ENCODE results near the gene PATL1. TPM values are rescaled to one million over a fixed set of nuclear protein-coding genes. Genes with fewer than 3 reads are reported as not detected.

The PATL1 gene
- total RNA-seq, 4 donors from 2014 or later, result 12.6 to 23.8 (median 15.2) TPM

DNA sequence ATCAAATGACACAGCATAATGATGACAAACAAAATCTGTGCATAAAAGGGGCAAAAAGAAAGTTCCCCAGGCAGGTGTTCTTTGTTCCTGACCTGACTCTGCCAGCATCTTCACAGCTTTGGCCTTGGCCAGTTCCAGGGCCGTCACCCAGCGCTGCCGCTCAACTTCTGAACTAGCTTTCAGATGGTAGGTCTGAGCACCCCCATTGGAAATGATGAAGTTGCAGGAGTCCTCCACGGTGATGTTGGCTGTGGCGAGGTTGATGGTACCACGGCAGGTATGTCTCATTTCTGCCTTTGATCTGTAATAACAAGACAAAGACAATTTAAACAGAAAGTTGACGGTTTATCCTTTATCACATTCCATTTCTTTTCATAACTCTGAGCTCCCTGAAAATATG, 58.5 kb downstream of the PATL1 start:
- TF ChIP-seq, protein P1, sequence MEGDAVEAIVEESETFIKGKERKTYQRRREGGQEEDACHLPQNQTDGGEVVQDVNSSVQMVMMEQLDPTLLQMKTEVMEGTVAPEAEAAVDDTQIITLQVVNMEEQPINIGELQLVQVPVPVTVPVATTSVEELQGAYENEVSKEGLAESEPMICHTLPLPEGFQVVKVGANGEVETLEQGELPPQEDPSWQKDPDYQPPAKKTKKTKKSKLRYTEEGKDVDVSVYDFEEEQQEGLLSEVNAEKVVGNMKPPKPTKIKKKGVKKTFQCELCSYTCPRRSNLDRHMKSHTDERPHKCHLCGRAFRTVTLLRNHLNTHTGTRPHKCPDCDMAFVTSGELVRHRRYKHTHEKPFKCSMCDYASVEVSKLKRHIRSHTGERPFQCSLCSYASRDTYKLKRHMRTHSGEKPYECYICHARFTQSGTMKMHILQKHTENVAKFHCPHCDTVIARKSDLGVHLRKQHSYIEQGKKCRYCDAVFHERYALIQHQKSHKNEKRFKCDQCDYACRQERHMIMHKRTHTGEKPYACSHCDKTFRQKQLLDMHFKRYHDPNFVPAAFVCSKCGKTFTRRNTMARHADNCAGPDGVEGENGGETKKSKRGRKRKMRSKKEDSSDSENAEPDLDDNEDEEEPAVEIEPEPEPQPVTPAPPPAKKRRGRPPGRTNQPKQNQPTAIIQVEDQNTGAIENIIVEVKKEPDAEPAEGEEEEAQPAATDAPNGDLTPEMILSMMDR (IDR thresholded peaks at IDR 0.05; ENCODE audit: low read depth), result no peak

DNA sequence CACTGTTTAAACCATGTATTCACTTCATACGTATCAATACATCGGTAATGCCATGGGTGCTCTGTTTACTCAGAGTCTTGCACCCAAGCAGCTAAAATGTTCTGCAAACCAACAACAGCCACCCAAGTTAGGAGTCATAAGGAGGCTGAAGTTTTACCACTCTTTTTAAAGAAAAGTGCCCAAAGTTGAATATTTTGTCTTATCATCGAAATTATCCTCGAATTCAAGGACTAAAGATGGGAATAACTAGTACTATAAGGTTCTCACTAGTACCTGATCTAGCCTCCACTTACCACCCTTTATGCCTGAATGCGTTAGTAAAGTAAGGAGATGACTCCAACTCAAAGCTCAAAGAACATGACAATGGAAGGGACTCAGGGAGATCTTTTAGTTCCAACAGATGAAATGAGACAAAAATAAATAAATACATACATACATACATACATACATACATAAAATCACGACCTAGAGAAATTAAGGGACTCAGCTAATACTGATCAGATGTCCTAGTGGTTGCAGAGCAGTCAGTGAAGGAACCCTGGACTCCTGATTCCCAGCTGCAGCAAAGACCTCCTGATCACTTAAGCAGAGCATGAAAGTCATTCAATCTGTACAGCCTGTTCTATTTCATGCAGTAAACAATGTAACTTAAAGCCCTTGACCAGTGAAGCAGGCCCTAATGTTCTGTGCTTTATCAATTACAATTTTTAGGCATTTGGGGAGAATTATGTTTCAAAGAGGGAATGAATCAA, 61.0 kb downstream of the PATL1 start:
- TF ChIP-seq, protein P1 (IDR thresholded peaks at IDR 0.05; ENCODE audit: low read depth), result no peak

DNA sequence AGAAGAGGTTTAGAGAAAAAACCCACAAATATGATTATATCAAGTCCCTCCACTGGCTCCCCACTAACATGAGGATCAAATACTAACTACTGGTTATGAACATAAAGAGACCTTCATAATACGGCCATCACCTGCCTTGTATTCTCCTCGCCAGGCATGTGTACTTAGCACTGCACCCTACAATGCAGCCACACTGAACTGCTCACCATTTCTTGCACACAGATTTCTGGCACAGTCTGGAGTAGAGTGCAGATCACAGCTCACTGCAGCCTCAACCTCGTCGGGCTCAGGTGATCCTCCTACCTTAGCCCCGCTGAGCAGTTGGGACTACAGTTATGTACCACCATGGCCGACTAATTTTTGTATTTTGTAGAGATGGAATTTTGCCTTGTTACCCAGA, 66.4 kb downstream of the PATL1 start:
- TF ChIP-seq, protein P1 (IDR thresholded peaks at IDR 0.05; ENCODE audit: low read depth), result no peak

DNA sequence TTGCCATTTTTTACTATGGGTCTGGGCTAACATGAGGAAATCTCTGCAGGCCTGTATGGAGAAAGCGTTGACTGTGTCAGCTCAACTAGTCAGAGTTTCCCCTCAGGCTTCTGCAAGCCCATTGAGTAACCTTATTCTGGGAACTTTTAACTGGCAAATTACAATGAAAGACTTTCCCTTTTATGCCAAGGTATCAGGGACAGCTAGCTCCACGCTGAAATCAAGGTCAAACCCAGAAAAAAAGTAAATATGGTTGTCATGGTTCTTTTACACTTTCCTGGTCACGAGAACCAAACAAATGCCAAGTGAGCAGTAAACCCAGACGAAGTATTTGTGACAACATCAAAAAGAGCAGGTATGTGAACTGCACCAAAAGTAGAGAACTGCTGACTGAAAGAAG, 67.0 kb downstream of the PATL1 start:
- TF ChIP-seq, protein P1 (IDR thresholded peaks at IDR 0.05; ENCODE audit: low read depth), result no peak

DNA sequence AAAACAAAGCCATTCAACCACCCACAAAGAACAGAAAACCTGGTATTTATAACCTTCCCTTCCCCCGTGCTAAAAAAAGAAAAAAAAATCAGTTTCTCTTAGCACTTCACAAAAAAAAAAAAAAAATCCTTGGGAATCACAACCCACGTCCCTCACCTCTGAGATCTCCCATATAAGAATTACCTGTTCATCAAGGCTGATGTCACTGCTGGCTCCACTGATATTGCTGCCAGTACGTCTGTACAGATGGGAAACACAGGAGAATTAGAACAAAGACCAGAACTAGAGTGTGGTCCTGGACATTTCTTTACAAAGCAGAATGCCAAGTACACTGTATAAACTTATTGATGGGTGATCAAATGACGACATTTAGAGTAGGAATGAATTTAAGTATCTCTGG, 68.2 kb downstream of the PATL1 start:
- TF ChIP-seq, protein P1 (IDR thresholded peaks at IDR 0.05; ENCODE audit: low read depth), result no peak

DNA sequence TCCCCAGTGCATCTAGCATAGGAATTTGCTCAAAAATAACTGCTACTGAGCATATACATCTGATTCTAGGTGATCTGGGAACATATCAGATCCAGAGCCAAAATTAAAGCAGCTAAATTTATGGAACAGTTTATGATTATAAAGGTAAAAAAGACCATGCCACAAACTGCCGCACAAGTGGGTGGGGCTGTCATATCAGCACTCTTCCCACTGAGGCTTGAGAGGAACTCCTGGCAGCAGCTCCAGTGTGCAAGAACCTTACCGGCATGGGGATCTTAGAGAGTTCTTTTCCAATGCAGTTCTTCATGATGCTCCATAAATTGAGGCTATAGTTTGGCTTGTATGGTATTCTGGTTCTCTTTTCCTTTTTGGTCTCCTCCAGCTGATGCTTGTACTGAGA, 68.6 kb downstream of the PATL1 start:
- TF ChIP-seq, protein P1 (IDR thresholded peaks at IDR 0.05; ENCODE audit: low read depth), result no peak

DNA sequence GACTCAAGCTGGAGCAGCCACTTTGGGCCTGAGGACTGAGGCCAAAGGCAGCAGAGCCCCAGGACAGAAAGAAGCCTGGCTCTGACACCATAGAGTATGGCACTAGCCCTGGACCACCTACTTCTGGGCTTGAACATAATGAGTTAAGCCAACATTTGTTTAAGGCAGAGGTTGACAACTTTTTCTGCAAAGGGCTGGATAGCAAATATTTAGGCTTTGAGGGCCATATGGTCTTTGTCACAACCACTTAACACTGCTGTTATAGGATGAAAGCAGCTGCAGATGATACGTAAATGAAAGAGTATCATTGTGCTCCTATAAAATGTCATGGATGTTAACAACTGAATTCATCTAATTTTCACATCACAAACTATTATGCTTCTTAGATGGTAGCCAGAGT, 69.9 kb downstream of the PATL1 start:
- TF ChIP-seq, protein P1 (IDR thresholded peaks at IDR 0.05; ENCODE audit: low read depth), result no peak

Small RNA genes within 50 kb of the gene (small RNA-seq; reads per million reads assigned to genes)
- not detected for gene MIR3162

Other genes with a start within 250 kb of the PATL1 start
- not detected for gene OR5A2, start 242.6 kb downstream of the PATL1 start, total RNA-seq
- gene OR5A1, start 232.6 kb downstream of the PATL1 start, total RNA-seq, result not detected
- not detected for gene OR4D6, start 212.1 kb downstream of the PATL1 start, total RNA-seq
- not detected for gene OR4D10, start 195.7 kb downstream of the PATL1 start, total RNA-seq
- not detected for gene OR4D11, start 165.5 kb downstream of the PATL1 start, total RNA-seq
- gene OR4D9, start 157.5 kb downstream of the PATL1 start, total RNA-seq, result not detected
- 10 to 100 TPM; 43.5 to 54.1 (median 48.1) TPM for gene OSBP, start 53.3 kb downstream of the PATL1 start, total RNA-seq
- gene OR10V1, start 44.8 kb upstream of the PATL1 start, total RNA-seq, result not detected
- 10 to 100 TPM; 16.8 to 39.6 (median 26.9) TPM for gene STX3, start 86.3 kb upstream of the PATL1 start, total RNA-seq
- gene MRPL16, start 141.7 kb upstream of the PATL1 start, total RNA-seq, result 10 to 100 TPM; 36.6 to 50.5 (median 42.1) TPM
- not detected for gene CBLIF, start 176.5 kb upstream of the PATL1 start, total RNA-seq
- gene TCN1, start 197.4 kb upstream of the PATL1 start, total RNA-seq, result under 1 TPM in 2 of 4 donors, not detected in 2; 0.34 to 0.98 TPM
- gene OOSP3, start 209.7 kb upstream of the PATL1 start, total RNA-seq, result not detected